ENCODE measurements around the gene GPR146. TPM values are rescaled to one million over a fixed set of nuclear protein-coding genes. Genes with fewer than 3 reads are reported as not detected.

GPR146 gene
- total RNA-seq, 4 donors from 2014 or later: 8.7 to 49.4 (median 32.7) TPM

DNA sequence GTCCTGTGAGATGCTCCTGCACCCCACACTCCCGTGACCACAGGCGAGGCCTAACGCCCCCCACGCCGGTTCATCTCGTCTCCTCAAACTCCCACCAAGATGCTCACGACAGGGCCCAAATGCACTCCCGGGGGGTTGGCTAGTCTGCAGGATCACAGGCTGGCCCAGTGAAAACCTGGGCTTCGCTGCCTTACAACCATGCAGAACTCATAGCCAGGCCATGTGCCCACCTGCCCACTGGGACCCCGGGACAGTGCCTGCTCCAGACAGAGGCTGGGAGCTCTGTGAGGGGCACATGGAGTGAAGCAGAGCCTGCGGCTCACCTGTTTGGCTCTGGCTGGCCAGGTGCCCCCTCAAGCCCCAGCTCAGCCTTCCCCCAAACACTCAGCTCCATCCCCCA, 34.2 kb downstream of the GPR146 start:
- Histone ChIP-seq H3K27me3 (no peaks in the 10 kb centered on the region), H3K4me3 (replicated peaks in 1 of 3) (no peak overlapping the region), H3K9me3 (no peaks in the 10 kb centered on the region), H3K36me3 (no peaks in the 10 kb centered on the region), H3K4me1 (no peaks in the 10 kb centered on the region), H3K27ac (no peak overlapping the region)
- no peak for DNase-seq
- WGBS, 2 donors: 92 to 98% methylated on average over 5 to 9 of the region's 11 CpGs
- TF ChIP-seq POLR2A (IDR thresholded peaks at IDR 0.05): no peak
- intact Hi-C loops (cut with DNase I): no loop called here

DNA sequence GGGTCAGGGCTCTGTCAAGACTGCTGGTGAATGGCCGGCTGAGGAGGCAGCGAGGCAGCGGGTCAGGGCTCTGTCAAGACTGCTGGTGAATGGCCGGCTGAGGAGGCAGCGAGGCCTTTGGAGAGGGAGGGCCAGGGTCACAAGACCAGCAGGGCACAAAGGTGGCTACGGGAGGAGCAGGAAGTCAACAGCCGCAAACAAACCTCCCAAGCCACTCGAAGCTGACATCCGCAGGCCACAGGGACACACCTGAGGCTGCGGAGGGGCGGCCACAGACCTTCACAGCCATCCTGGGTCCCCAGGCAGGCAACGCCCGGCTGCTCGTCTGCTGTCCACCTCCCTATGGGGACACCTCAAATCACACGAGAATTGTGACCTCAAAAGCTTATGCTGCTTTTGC, 34.6 kb downstream of the GPR146 start:
- no peaks in the 10 kb centered on the region for H3K9me3 ChIP-seq
- no peak for TF ChIP-seq POLR2A (IDR thresholded peaks at IDR 0.05)
- TF ChIP-seq, protein P1, sequence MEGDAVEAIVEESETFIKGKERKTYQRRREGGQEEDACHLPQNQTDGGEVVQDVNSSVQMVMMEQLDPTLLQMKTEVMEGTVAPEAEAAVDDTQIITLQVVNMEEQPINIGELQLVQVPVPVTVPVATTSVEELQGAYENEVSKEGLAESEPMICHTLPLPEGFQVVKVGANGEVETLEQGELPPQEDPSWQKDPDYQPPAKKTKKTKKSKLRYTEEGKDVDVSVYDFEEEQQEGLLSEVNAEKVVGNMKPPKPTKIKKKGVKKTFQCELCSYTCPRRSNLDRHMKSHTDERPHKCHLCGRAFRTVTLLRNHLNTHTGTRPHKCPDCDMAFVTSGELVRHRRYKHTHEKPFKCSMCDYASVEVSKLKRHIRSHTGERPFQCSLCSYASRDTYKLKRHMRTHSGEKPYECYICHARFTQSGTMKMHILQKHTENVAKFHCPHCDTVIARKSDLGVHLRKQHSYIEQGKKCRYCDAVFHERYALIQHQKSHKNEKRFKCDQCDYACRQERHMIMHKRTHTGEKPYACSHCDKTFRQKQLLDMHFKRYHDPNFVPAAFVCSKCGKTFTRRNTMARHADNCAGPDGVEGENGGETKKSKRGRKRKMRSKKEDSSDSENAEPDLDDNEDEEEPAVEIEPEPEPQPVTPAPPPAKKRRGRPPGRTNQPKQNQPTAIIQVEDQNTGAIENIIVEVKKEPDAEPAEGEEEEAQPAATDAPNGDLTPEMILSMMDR (IDR thresholded peaks at IDR 0.05): no peak
- 89% methylated on average over 12 to 15 of the region's 15 CpGs for WGBS, 2 donors
- DNase-seq: no peak
- no peaks in the 10 kb centered on the region for H3K36me3 ChIP-seq
- H3K27ac ChIP-seq: no peak overlapping the region
- H3K27me3 ChIP-seq: no peaks in the 10 kb centered on the region
- intact Hi-C loops (cut with DNase I): no loop called here
- H3K4me3 ChIP-seq (replicated peaks in 1 of 3): no peak overlapping the region
- no peaks in the 10 kb centered on the region for H3K4me1 ChIP-seq

DNA sequence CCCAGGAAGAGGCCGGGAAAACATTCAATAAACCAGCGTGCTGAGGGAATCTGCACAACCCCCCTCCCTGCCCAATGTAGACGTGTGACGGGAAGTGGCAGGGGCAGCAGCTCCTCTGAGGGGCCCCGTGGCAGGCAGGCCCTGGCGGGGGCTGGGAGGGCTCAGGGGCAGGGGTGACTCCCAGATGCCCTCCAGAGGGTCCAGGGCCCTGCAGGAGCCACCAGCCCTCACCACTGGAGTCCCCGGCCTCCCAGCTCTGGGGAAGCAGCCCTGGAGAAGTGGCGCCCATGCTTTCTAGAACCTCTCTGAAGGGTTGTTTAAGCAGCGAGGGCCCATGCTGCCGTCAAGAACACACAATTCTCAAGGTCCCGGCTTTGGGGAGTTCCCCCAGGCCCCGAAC, 35.2 kb downstream of the GPR146 start:
- no peaks in the 10 kb centered on the region for H3K4me1 ChIP-seq
- H3K9me3 ChIP-seq: no peaks in the 10 kb centered on the region
- no peak for TF ChIP-seq POLR2A (IDR thresholded peaks at IDR 0.05)
- TF ChIP-seq, protein P1 (IDR thresholded peaks at IDR 0.05): no peak
- intact Hi-C loops (cut with DNase I): no loop called here
- no peaks in the 10 kb centered on the region for H3K27me3 ChIP-seq
- DNase-seq: no peak
- H3K4me3 ChIP-seq (replicated peaks in 1 of 3): no peak overlapping the region
- no peak overlapping the region for H3K27ac ChIP-seq
- 83 to 85% methylated on average over 6 to 11 of the region's 12 CpGs for WGBS, 2 donors
- no peaks in the 10 kb centered on the region for H3K36me3 ChIP-seq

DNA sequence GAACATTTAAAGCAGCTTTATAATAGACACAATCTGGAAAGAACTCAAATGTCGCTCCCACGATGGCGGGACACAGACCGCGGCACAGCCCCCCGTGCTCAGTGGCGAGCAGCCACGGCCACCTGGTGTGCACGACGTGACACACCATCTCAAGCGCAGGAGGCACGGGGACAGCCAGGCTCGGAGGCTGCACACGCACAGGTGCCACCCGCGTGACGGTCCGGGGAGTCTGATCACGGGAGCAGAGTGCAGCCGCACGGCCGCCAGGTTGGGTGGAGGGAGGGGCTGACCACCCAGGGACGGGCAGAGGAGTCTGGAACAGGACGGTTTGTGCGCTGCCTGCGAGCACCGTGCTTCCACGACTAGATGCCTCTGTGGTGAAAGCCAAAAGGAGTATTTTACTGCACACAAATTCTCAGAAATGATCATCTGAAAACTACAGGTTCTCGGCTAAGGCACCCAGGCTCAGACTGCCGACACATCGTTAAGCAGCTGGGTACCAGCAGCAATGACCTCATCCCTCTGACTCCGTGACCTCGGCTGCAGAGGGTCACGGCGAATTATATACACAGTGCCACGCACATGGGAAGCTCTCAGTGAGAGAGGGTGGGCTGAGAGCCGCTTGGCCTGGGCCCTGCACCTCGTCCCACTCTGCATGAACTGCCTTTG, 36.0 kb downstream of the GPR146 start:
- Histone ChIP-seq H3K4me1 (no peaks in the 10 kb centered on the region), H3K9me3 (no peaks in the 10 kb centered on the region), H3K4me3 (replicated peaks in 1 of 3) (no peak overlapping the region), H3K27ac (no peak overlapping the region), H3K27me3 (no peaks in the 10 kb centered on the region), H3K36me3 (no peaks in the 10 kb centered on the region)
- WGBS, 2 donors: 91% methylated on average over 35 of the region's 38 CpGs
- DNase-seq: no peak
- intact Hi-C loops (cut with DNase I): no loop called here
- TF ChIP-seq POLR2A (IDR thresholded peaks at IDR 0.05): no peak
- TF ChIP-seq, protein P1 (IDR thresholded peaks at IDR 0.05): no peak

DNA sequence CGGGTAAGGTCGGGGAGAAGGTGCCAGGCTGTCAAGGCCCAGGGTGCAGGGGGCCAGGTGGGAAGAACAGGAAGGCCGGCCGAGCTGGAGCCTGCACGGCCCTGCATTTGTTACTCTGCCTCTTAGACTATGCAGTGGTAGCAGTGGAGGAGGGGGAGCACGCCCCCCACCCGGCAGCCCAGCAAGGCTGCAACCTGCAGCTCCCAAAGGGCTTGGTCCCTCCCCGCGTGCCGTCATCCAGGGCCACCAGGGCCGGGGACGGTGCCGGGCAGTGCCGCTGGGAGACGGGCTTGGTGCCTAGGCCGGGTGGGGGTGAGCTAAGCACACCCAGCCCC, 36.5 kb downstream of the GPR146 start:
- Histone ChIP-seq H3K36me3 (no peaks in the 10 kb centered on the region), H3K9me3 (no peaks in the 10 kb centered on the region), H3K27me3 (no peaks in the 10 kb centered on the region), H3K4me1 (no peaks in the 10 kb centered on the region), H3K27ac (no peak overlapping the region), H3K4me3 (replicated peaks in 1 of 3) (no peak overlapping the region)
- no peak for TF ChIP-seq POLR2A (IDR thresholded peaks at IDR 0.05)
- TF ChIP-seq, protein P1 (IDR thresholded peaks at IDR 0.05): no peak
- DNase-seq: no peak
- 98% methylated on average over 5 to 11 of the region's 16 CpGs for WGBS, 2 donors
- intact Hi-C loops (cut with DNase I): no loop called here

Measured in thyroid gland (tissue), 4 donors.